AG04450 (cell line): ENCODE measurements around the gene CEP104. TPM values are rescaled to one million over a fixed set of nuclear protein-coding genes. Genes with fewer than 3 reads are reported as not detected.

Source experiments
- CTCF ChIA-PET: fragments of 300-600, 350-600 bp; formaldehyde crosslinking; extraction: SDS; loops from one replicate; lab custom pipeline; 2022; ENCODE audit warnings: antibody characterized with exemption, inconsistent platforms; lab: Charles Lee
- POLR2A ChIA-PET: fragments of 350-600 bp; formaldehyde crosslinking; extraction: SDS; loops from one replicate; lab custom pipeline; 2021; ENCODE audit warnings: antibody characterized with exemption, inconsistent platforms; lab: Yijun Ruan, JAX
- DNase-seq: peaks from one replicate; pipeline ENCODE4 v3.0.0-alpha.2; 2011; ENCODE audit warnings: low read depth, low spot score
- H3K27ac ChIP-seq: one replicate; pipeline ENCODE4 v1.5.1; 2012; ENCODE audit warnings: low read depth, low read length, control low read depth
- H3K27me3 ChIP-seq: one replicate; pipeline ENCODE4 v1.6.0; 2012; ENCODE audit warnings: low read length; ENCODE audit not compliant: control insufficient read depth, insufficient read depth
- H3K4me3 ChIP-seq: 2 replicates; pipeline ENCODE4 v1.5.1; 2011; ENCODE audit warnings: mild to moderate bottlenecking, low read depth, low read length, control low read depth
- H3K9me3 ChIP-seq: 2 replicates; pipeline ENCODE4 v1.5.1; 2012; ENCODE audit warnings: low read length; ENCODE audit not compliant: control insufficient read depth, insufficient read depth
- CTCF ChIP-seq: IDR thresholded peaks from 2 replicates; pipeline ENCODE4 v1.5.1; 2011; ENCODE audit warnings: low read depth, low read length, control low read depth, inconsistent platforms
- polyA plus RNA-seq: library from polyadenylated mRNA; depleted of rRNA; stranded (reverse); fragments of >200 nt; gene quantifications from 2 replicates; pipeline ENCODE4 v1.2.3, GENCODE V29; 2011

CEP104 gene
- polyA plus RNA-seq, 1 experiment: 38.4 TPM

DNA sequence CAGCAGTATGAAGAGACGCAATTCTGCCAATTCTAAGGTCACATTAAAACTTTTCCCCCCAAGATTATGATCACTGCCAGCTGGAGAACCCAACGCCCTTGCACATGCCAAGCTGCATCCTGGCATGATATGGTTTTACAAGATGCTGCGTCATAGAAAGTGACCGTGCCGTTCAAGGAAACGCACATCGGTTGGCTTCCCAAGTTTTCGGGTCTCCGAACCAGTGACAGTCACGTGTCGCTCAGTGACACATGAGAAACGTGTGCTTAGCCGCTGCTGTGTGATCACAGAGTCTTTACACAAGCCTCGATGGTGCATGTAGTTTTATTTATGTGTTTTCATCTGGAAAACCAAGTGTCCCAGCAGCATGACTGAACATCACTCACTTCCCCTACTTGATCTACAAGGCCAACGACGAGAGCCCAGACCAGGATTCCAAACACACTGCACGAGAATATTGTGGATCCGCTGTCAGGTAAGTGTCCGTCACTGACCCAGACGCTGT lies 77.0 kb downstream of the CEP104 start:
- H3K27ac ChIP-seq: no peak overlapping the region
- ChIA-PET CTCF (no interaction called here), POLR2A (no interaction called here)
- H3K9me3 ChIP-seq: no peaks in the 10 kb centered on the region; the same call in 1 of the 2 replicates
- H3K4me3 ChIP-seq: no peak overlapping the region
- TF ChIP-seq CTCF: no peak
- DNase-seq: no peak
- no peaks in the 10 kb centered on the region for H3K27me3 ChIP-seq

DNA sequence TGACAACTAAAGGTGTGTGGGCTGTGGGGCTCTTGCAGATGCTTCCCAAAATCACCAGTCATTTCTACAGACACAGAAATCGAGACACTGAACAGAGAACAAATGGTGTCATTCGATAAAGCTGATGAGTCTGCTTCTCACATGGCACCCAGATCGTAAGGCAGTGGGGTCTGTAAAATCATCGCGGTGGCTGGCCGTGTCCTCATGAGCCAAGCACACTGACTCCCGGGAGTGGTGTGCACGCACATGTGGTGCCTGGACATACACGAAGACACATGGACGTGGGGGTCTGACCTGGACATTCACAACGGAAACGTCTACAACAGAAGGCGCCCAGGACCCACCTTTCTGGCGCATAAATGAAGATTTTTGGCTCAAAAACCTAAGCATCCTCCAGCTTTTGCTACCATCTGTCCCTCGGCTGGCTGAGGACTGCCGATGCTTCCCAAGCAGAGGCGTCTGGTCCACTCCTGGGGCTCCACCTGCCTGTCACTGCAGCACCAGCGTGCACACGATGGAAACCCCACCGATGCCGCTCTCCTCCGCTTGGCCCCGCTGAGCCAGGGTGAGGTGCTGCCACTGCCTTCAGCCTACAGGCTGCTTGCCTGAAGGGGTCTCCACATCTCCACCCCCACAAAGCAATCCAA lies 77.6 kb downstream of the CEP104 start:
- H3K9me3 ChIP-seq: no peaks in the 10 kb centered on the region; the same call in 1 of the 2 replicates
- DNase-seq: no peak
- no peak overlapping the region for H3K27ac ChIP-seq
- no peak for TF ChIP-seq CTCF
- H3K4me3 ChIP-seq: no peak overlapping the region
- ChIA-PET POLR2A (no interaction called here), CTCF (no interaction called here)
- no peaks in the 10 kb centered on the region for H3K27me3 ChIP-seq

GRCh38 chr1:3778590-3779264 lies 78.3 kb downstream of the CEP104 start:
- Histone ChIP-seq H3K27ac (no peak overlapping the region), H3K9me3 (no peaks in the 10 kb centered on the region; the same call in 1 of the 2 replicates), H3K27me3 (no peaks in the 10 kb centered on the region), H3K4me3 (no peak overlapping the region)
- POLR2A ChIA-PET: no interaction called here
- no peak for TF ChIP-seq CTCF
- CTCF ChIA-PET: no interaction called here
- no peak for DNase-seq

DNA sequence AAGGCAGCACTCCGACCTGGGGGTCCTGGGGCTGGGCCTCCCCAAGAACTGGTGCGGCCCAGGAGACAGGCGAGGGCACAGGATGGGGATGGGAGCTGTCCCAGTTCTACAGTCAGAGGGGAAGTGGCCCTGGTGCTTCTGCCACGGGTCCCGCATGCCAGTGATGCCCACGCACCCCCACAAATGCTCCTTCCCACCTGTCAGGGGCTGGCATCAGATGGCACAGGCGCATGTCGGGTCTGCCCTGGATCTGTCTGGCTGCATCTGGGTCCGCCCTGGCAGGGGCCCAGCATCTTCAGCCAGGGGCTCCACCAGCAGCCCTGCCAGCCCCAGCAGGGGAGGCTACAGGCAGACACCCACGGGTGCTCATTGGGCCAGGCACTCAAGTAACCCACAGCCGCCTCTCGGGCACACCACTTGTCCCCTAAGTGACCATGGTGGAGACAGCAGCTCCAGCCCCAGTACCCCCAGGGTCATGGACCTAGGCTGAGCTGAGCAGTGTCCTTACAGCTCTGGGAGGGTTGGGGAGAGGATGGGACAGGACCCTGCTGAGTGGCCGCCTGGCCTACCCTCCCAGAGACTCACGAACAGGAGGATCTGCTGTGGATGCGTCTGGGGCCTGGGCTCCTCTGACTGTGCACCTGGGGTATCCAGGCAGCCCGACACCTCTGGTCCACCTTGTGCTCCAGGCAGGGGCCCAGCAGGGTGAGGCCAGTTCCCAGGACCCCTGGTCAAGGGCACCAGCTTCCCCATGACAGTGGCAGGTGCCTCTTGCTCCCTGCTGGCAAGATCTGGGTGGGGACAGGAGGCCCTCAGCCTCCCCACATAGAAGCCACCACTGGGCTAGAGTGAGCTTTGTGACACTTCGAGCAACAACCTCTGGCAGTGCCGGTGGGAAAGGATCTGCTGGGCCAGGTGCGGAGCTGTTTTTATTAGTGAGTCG lies 79.1 kb downstream of the CEP104 start:
- no peak for TF ChIP-seq CTCF
- Histone ChIP-seq H3K27ac (no peak overlapping the region), H3K9me3 (no peaks in the 10 kb centered on the region; the same call in 1 of the 2 replicates), H3K4me3 (no peak overlapping the region), H3K27me3 (no peaks in the 10 kb centered on the region)
- POLR2A ChIA-PET: no interaction called here
- CTCF ChIA-PET: no interaction called here
- no peak for DNase-seq
